IMR-90 (cell line): ENCODE measurements around the gene WDR76. TPM values are rescaled to one million over a fixed set of nuclear protein-coding genes. Genes with fewer than 3 reads are reported as not detected.

Experiments
- ATAC-seq: fragments of 200-7000 bp; cut with Tn5 transposase; 2 replicates; pipeline ENCODE4 v1.9.1; 2020; ENCODE audit warnings: low read depth, mild to moderate bottlenecking, moderate library complexity
- BruUV-seq: library from RNA; stranded (reverse); fragments of 400-500 nt; replicated peaks from 2 replicates; lab custom pipeline; 2021; lab: Mats Ljungman, UMichigan
- CTCF ChIA-PET: fragments of 300-600 bp; formaldehyde crosslinking; extraction: SDS; loops from one replicate; lab custom pipeline; 2021; ENCODE audit warnings: antibody characterized with exemption; lab: Yijun Ruan, JAX
- POLR2A ChIA-PET: fragments of 300-600 bp; sonication (Branson Sonifier 250); formaldehyde crosslinking; loops from one replicate; lab custom pipeline; 2022; ENCODE audit warnings: antibody characterized with exemption; ENCODE audit not compliant: unreplicated experiment; lab: Charles Lee
- DNase-seq: peaks from one replicate; pipeline ENCODE4 v3.0.0; 2013
- H2AFZ ChIP-seq: replicated peaks from 2 replicates; pipeline ENCODE3; 2013; ENCODE audit warnings: low read length, mild to moderate bottlenecking; ENCODE audit not compliant: poor library complexity
- H2AK5ac ChIP-seq: 2 replicates; pipeline ENCODE4 v1.6.1; 2013; ENCODE audit warnings: low read depth, low read length, inconsistent platforms
- H2AK9ac ChIP-seq: replicated peaks from 2 replicates; pipeline ENCODE3; 2013; ENCODE audit warnings: mild to moderate bottlenecking, low read depth, low read length, moderate library complexity; ENCODE audit not compliant: poor library complexity
- H2BK120ac ChIP-seq: 2 replicates; pipeline ENCODE4 v1.6.1; 2013; ENCODE audit warnings: low read depth, low read length, inconsistent platforms
- H2BK15ac ChIP-seq: 3 replicates; pipeline ENCODE4 v1.6.1; 2013; ENCODE audit warnings: low read depth, low read length, inconsistent platforms
- H2BK20ac ChIP-seq: 2 replicates; pipeline ENCODE4 v1.6.1; 2013; ENCODE audit warnings: low read depth, mild to moderate bottlenecking, inconsistent platforms, low read length, moderate library complexity
- H2BK5ac ChIP-seq: 2 replicates; pipeline ENCODE4 v1.6.1; 2013; ENCODE audit warnings: mild to moderate bottlenecking, low read depth, low read length, inconsistent platforms; ENCODE audit not compliant: poor library complexity, severe bottlenecking
- H3K14ac ChIP-seq: replicated peaks from 2 replicates; pipeline ENCODE4 v1.6.1; 2013; ENCODE audit warnings: low read depth, low read length, inconsistent platforms
- H3K18ac ChIP-seq: 2 replicates; pipeline ENCODE4 v1.6.1; 2013; ENCODE audit warnings: low read depth, low read length, control low read depth
- H3K23ac ChIP-seq: 2 replicates; pipeline ENCODE4 v1.6.1; 2013; ENCODE audit warnings: low read depth, low read length, inconsistent platforms
- H3K27ac ChIP-seq: 2 replicates; pipeline ENCODE4 v1.5.1; 2013; ENCODE audit warnings: mild to moderate bottlenecking, control low read depth, low read length; ENCODE audit not compliant: insufficient read depth
- H3K27me3 ChIP-seq: 2 replicates; pipeline ENCODE4 v1.6.1; 2013; ENCODE audit warnings: low read length; ENCODE audit not compliant: control insufficient read depth, insufficient read depth
- H3K36me3 ChIP-seq: 2 replicates; pipeline ENCODE4 v1.6.1; 2013; ENCODE audit warnings: low read length, mixed read lengths; ENCODE audit not compliant: control insufficient read depth, insufficient read depth
- H3K4ac ChIP-seq: 2 replicates; pipeline ENCODE4 v1.6.1; 2013; ENCODE audit warnings: low read depth, low read length, inconsistent platforms
- H3K4me1 ChIP-seq: 2 replicates; pipeline ENCODE4 v1.6.1; 2013; ENCODE audit warnings: low read length, mixed read lengths; ENCODE audit not compliant: control insufficient read depth, insufficient read depth
- H3K4me2 ChIP-seq: 2 replicates; pipeline ENCODE4 v1.6.1; 2013; ENCODE audit warnings: low read depth, mild to moderate bottlenecking, control low read depth, low read length, moderate library complexity
- H3K4me3 ChIP-seq: 2 replicates; pipeline ENCODE4 v1.5.1; 2013; ENCODE audit warnings: low read depth, mild to moderate bottlenecking, control low read depth, low read length, moderate library complexity; ENCODE audit not compliant: insufficient read depth
- H3K56ac ChIP-seq: 2 replicates; pipeline ENCODE4 v1.6.1; 2013; ENCODE audit warnings: low read length, inconsistent platforms; ENCODE audit not compliant: insufficient read depth; ENCODE audit errors: extremely low read depth
- H3K79me1 ChIP-seq, 2 experiments: 2 replicates each; pipeline ENCODE4 v1.6.1; 2013; ENCODE audit warnings: low read length in 2 of 2, inconsistent platforms in 1 of 2, low read depth in 1 of 2
- H3K9ac ChIP-seq: 2 replicates; pipeline ENCODE4 v1.6.1; 2013; ENCODE audit warnings: low read depth, low read length, control low read depth
- H3K9me1 ChIP-seq: 2 replicates; pipeline ENCODE4 v1.6.1; 2013; ENCODE audit warnings: low read length, inconsistent platforms; ENCODE audit not compliant: insufficient read depth
- H3K9me3 ChIP-seq: 2 replicates; pipeline ENCODE4 v1.6.1; 2013; ENCODE audit warnings: low read length; ENCODE audit not compliant: control insufficient read depth, insufficient read depth
- H4K20me1 ChIP-seq: 2 replicates; pipeline ENCODE4 v1.6.1; 2013; ENCODE audit warnings: low read length, inconsistent platforms; ENCODE audit not compliant: insufficient read depth
- H4K5ac ChIP-seq: 2 replicates; pipeline ENCODE4 v1.6.1; 2013; ENCODE audit warnings: mild to moderate bottlenecking, low read depth, low read length, control low read depth
- H4K8ac ChIP-seq, 2 experiments: 2 replicates each; pipeline ENCODE4 v1.6.1; 2013; ENCODE audit warnings: low read depth in 2 of 2, low read length in 2 of 2, control low read depth in 1 of 2, inconsistent platforms in 1 of 2
- H4K91ac ChIP-seq: 2 replicates; pipeline ENCODE4 v1.6.1; 2013; ENCODE audit warnings: low read depth, low read length, inconsistent platforms; ENCODE audit not compliant: insufficient read depth
- BHLHE40 ChIP-seq: fragments of 150-350 bp; IDR thresholded peaks from 2 replicates; pipeline ENCODE4 v1.6.1; 2016; ENCODE audit warnings: mild to moderate bottlenecking, low read depth, low read length
- CEBPB ChIP-seq: IDR thresholded peaks from 2 replicates; pipeline ENCODE4 v1.6.1; 2012; ENCODE audit warnings: low read depth, low read length, improper control_type of control experiment
- CHD1 ChIP-seq: IDR thresholded peaks from 2 replicates; pipeline ENCODE4 v1.6.1; 2012; ENCODE audit warnings: low read depth, low read length, improper control_type of control experiment
- FOS ChIP-seq: fragments of 150-350 bp; IDR thresholded peaks from 2 replicates; pipeline ENCODE4 v1.6.1; 2016; ENCODE audit warnings: low read depth, low read length
- MAFK ChIP-seq: IDR thresholded peaks from 2 replicates; pipeline ENCODE4 v1.6.1; 2012; ENCODE audit warnings: low read depth, low read length, improper control_type of control experiment
- MAZ ChIP-seq: IDR thresholded peaks from 2 replicates; pipeline ENCODE4 v1.6.1; 2012; ENCODE audit warnings: low read depth, mild to moderate bottlenecking, low read length, improper control_type of control experiment, moderate library complexity, borderline replicate concordance
- MXI1 ChIP-seq: IDR thresholded peaks from 2 replicates; pipeline ENCODE4 v1.6.1; 2012; ENCODE audit warnings: low read depth, mild to moderate bottlenecking, low read length, moderate library complexity, borderline replicate concordance
- NFE2L2 ChIP-seq: fragments of 150-350 bp; IDR thresholded peaks from 2 replicates; pipeline ENCODE4 v1.6.1; 2016; ENCODE audit warnings: low read depth, mild to moderate bottlenecking, low read length
- POLR2A ChIP-seq: IDR thresholded peaks from 2 replicates; pipeline ENCODE4 v1.6.1; 2012; ENCODE audit warnings: mild to moderate bottlenecking, low read depth, low read length
- RAD21 ChIP-seq: IDR thresholded peaks from 2 replicates; pipeline ENCODE4 v1.6.1; 2012; ENCODE audit warnings: low read length, improper control_type of control experiment
- RCOR1 ChIP-seq: IDR thresholded peaks from 2 replicates; pipeline ENCODE4 v1.6.1; 2012; ENCODE audit warnings: mild to moderate bottlenecking, low read length, improper control_type of control experiment; ENCODE audit not compliant: insufficient replicate concordance
- RFX5 ChIP-seq: IDR thresholded peaks from 2 replicates; pipeline ENCODE4 v1.8.0; 2012; ENCODE audit warnings: low read depth, mild to moderate bottlenecking, low read length, moderate library complexity
- SMC3 ChIP-seq: fragments of 150-350 bp; IDR thresholded peaks from 2 replicates; pipeline ENCODE4 v1.6.1; 2016; ENCODE audit warnings: low read depth, mild to moderate bottlenecking, antibody characterized with exemption, low read length, moderate library complexity
- WGBS, 2 experiments: methylation state at CpG; one replicate each; pipeline versions ENCODE4 v1.1.5 to v1.1.7; 2013; ENCODE audit warnings: missing lambda C conversion rate in 2 of 2; ENCODE audit not compliant: insufficient read length in 1 of 2; ENCODE audit errors: extremely low coverage in 2 of 2; 5-methylcytosine and 5-hydroxymethylcytosine counted together
- dilution Hi-C: fragments of 300-500 bp; cut with HindIII; formaldehyde crosslinking; loops from one replicate; pipeline ENCODE4 v1.14.3; 2018; ENCODE audit warnings: low sequenced_read_pairs; ENCODE audit not compliant: unreplicated experiment
- in situ Hi-C: fragments of 300-500 bp; cut with MboI; formaldehyde crosslinking; loops from 3 replicates; pipeline ENCODE4 v1.14.3; 2019; ENCODE audit warnings: low sequenced_read_pairs, inconsistent platforms, mixed read lengths
- intact Hi-C: fragments of 100-400 bp; cut with micrococcal nuclease; formaldehyde crosslinking; loops from 2 replicates; pipeline ENCODE4 v1.10.0; 2022
- polyA plus RNA-seq, 3 experiments: library from polyadenylated mRNA; depleted of rRNA; stranded (reverse); fragments of >200 nt; gene quantifications; 2 replicates each; pipeline ENCODE4 v1.2.3, GENCODE V29; 2012; ENCODE audit warnings: low replicate concordance in 1 of 3
- total RNA-seq: library from RNA; depleted of rRNA; stranded (reverse); fragments of >200 nt; gene quantifications from 2 replicates; pipeline ENCODE4 v1.2.3, GENCODE V29; 2012
- TF ChIP-seq, protein P1 (sequence below): fragments of 150-350 bp; IDR thresholded peaks from 2 replicates; pipeline ENCODE4 v1.6.1; 2016; ENCODE audit warnings: low read depth, mild to moderate bottlenecking, low read length, moderate library complexity, borderline replicate concordance
- TF ChIP-seq, protein P2 (sequence below): conservative IDR thresholded peaks from 2 replicates; pipeline ENCODE4 v1.5.1; 2012; ENCODE audit warnings: mild to moderate bottlenecking, low read depth, low read length, improper control_type of control experiment
- TF ChIP-seq, protein P3 (sequence below): fragments of 150-350 bp; IDR thresholded peaks from 2 replicates; pipeline ENCODE4 v1.6.1; 2017; ENCODE audit warnings: mild to moderate bottlenecking, antibody characterized with exemption, low read length, low read depth

The WDR76 gene
- total and polyA plus RNA-seq, 2 of the 4 experiments (the other 2 are of a cell fraction): 4.8 to 25.8 TPM

DNA sequence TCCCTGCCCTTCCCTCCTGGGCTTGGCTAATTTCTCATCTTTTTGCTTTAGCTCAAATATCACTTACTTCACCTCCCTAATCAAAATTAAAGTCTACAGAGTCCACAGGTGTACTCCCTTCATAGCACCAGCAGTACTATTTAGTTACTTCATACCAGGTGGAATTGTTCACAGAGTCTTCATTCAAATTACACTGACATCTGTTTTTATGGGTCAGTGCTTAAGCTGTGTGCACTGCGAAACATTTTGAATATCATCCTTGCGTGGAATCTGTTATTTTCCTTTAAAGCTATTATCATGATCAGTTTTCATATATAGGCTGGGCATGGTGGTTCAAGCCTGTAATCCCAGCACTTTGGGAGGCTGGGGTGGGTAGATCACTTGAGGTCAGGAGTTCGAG is 37.4 kb upstream of the WDR76 start:
- no peak overlapping the region for H3K56ac ChIP-seq
- H4K8ac ChIP-seq: no peak overlapping the region
- no peaks in the 10 kb centered on the region for H3K9me3 ChIP-seq
- no peak overlapping the region for H4K5ac ChIP-seq
- no peak overlapping the region for H3K4ac ChIP-seq
- H4K91ac ChIP-seq: no peak overlapping the region
- no peak overlapping the region for H2AFZ ChIP-seq
- no peak for ATAC-seq
- WGBS, 2 experiments: no CpG with 5 or more reads among the region's 3 CpGs
- H2AK9ac ChIP-seq: no peak overlapping the region
- H3K79me1 ChIP-seq: peaks cover 11 to 20% of the 10 kb centered on the region in 2 experiments; a peak in 3 of 4 replicates
- H3K4me2 ChIP-seq: no peak overlapping the region
- no peak overlapping the region for H2BK5ac ChIP-seq
- peaks cover 15% of the 10 kb centered on the region for H4K20me1 ChIP-seq
- CTCF ChIA-PET: interaction anchor here (0.6 to 0.8 kb wide), 2 partner anchors 8 to 12 kb away, joined by 4 to 7 read pairs; partner anchors contain the start of gene ELL3
- in situ Hi-C loops (no loop called here), dilution Hi-C loops (no loop called here), intact Hi-C loops (no loop called here)
- H2BK15ac ChIP-seq: no peak overlapping the region
- H3K4me3 ChIP-seq: no peak overlapping the region
- no peak overlapping the region for H3K14ac ChIP-seq
- no peaks in the 10 kb centered on the region for H3K27me3 ChIP-seq
- no TSS peak for BruUV-seq
- H2AK5ac ChIP-seq: no peak overlapping the region
- no peak overlapping the region for H3K9ac ChIP-seq
- no peak overlapping the region for H3K27ac ChIP-seq
- H3K9me1 ChIP-seq: peaks cover 10% of the 10 kb centered on the region
- TF ChIP-seq CEBPB (no peak), NFE2L2 (no peak), RCOR1 (no peak), MXI1 (no peak), BHLHE40 (no peak), SMC3 (no peak), POLR2A (no peak), MAZ (no peak), RAD21 (no peak), CHD1 (no peak), RFX5 (no peak), FOS (no peak), MAFK (no peak)
- TF ChIP-seq, protein P1, sequence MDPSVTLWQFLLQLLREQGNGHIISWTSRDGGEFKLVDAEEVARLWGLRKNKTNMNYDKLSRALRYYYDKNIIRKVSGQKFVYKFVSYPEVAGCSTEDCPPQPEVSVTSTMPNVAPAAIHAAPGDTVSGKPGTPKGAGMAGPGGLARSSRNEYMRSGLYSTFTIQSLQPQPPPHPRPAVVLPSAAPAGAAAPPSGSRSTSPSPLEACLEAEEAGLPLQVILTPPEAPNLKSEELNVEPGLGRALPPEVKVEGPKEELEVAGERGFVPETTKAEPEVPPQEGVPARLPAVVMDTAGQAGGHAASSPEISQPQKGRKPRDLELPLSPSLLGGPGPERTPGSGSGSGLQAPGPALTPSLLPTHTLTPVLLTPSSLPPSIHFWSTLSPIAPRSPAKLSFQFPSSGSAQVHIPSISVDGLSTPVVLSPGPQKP: no peak
- TF ChIP-seq, protein P2, sequence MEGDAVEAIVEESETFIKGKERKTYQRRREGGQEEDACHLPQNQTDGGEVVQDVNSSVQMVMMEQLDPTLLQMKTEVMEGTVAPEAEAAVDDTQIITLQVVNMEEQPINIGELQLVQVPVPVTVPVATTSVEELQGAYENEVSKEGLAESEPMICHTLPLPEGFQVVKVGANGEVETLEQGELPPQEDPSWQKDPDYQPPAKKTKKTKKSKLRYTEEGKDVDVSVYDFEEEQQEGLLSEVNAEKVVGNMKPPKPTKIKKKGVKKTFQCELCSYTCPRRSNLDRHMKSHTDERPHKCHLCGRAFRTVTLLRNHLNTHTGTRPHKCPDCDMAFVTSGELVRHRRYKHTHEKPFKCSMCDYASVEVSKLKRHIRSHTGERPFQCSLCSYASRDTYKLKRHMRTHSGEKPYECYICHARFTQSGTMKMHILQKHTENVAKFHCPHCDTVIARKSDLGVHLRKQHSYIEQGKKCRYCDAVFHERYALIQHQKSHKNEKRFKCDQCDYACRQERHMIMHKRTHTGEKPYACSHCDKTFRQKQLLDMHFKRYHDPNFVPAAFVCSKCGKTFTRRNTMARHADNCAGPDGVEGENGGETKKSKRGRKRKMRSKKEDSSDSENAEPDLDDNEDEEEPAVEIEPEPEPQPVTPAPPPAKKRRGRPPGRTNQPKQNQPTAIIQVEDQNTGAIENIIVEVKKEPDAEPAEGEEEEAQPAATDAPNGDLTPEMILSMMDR: no peak
- TF ChIP-seq, protein P3, sequence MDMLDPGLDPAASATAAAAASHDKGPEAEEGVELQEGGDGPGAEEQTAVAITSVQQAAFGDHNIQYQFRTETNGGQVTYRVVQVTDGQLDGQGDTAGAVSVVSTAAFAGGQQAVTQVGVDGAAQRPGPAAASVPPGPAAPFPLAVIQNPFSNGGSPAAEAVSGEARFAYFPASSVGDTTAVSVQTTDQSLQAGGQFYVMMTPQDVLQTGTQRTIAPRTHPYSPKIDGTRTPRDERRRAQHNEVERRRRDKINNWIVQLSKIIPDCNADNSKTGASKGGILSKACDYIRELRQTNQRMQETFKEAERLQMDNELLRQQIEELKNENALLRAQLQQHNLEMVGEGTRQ: no peak
- no peak overlapping the region for H2BK20ac ChIP-seq
- no peak overlapping the region for H3K18ac ChIP-seq
- peaks cover 9% of the 10 kb centered on the region for H3K4me1 ChIP-seq
- H2BK120ac ChIP-seq: no peak overlapping the region
- peaks cover 15% of the 10 kb centered on the region for H3K36me3 ChIP-seq
- no peak for DNase-seq
- POLR2A ChIA-PET: no interaction called here
- no peak overlapping the region for H3K23ac ChIP-seq
